GM21723 (cell line): ENCODE measurements around the gene RUSC1.
"Not testable (repeated sequence)": the region's sequence is repeated elsewhere in the genome, so short reads cannot be mapped to it uniquely, and the experiment has no call there.

Experiments
- ATAC-seq: cut with Tn5 transposase; IDR thresholded peaks from one replicate; pipeline ENCODE4 v1.9.1; 2021; ENCODE audit warnings: mild to moderate bottlenecking, moderate library complexity; ENCODE audit not compliant: unreplicated experiment

The RUSC1 gene

DNA sequence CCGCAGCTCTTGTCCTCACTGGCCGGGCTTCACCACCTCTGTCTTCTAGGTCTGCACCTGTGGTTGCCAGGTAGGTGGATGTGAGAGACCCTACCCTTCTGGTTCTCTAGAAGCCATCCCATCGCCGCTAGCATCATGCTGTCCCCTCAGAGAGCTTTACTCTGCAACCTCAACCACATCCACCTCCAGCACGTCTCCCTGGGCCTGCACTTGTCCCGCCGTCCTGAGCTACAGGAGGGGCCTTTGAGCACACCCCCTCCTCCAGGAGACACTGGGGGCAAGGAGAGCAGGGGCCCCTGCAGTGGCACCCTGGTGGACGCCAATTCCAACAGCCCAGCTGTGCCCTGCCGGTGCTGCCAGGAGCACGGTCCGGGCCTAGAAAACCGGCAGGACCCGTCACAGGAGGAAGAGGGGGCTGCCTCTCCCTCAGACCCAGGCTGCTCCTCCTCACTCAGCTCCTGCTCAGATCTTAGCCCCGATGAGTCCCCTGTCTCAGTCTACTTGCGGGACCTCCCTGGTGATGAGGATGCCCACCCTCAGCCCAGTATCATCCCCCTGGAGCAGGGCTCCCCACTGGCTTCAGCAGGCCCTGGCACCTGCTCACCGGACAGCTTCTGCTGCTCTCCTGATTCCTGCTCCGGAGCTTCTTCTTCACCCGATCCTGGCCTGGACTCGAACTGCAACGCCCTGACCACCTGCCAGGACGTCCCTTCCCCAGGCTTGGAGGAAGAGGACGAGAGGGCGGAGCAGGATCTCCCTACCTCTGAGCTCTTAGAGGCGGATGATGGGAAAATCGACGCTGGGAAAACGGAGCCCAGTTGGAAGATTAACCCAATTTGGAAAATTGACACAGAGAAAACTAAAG is 1.2 kb downstream of the RUSC1 start:
- no peak for ATAC-seq

DNA sequence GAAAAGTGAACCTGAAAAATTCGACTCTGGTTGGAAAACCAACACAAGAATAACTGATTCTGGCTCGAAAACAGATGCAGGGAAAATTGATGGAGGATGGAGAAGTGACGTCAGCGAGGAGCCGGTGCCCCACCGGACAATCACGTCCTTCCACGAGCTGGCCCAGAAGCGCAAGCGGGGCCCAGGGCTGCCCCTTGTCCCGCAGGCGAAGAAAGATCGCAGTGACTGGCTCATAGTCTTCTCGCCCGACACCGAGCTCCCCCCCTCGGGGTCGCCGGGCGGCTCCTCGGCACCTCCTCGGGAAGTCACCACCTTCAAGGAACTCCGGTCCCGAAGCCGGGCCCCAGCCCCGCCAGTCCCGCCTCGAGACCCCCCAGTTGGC is 1.9 kb downstream of the RUSC1 start:
- no peak for ATAC-seq

DNA sequence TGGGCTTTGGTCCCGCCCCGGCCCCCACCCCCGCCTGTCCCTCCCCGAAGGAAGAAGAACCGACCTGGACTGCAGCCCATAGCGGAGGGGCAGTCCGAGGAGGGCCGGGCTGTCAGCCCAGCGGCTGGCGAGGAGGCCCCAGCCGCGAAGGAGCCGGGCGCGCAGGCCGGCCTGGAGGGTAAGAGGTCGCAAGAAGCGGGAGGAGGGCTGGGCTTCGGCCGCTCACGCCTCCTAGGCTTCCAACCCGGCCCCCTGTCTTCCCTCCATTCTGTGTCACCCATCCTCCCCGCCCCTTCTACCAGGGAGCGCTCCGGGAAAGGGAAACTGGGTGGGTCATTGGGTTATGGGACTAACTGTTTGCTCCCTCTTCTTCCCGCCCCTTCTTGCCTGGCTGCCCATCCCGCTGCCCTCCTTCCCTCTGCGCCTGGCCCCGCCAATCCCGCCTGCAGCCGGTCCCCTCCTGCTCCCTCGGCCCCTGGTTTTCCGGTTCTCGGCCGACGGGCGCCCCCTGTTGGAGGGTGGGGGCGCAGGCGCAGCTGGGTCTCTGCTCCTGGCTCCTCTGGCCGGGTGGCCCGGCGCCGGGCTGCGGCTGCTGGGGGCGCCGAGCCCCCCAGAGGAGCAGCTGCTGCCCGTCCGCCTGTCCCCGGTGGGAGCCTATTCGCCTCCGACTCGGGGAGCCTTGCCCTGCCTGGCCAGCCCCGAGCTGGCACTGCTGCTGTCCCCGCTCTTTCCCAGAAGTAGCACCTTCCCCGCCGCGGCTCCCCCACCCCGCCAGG is 2.4 kb downstream of the RUSC1 start:
- ATAC-seq: peak; percentile 40

DNA sequence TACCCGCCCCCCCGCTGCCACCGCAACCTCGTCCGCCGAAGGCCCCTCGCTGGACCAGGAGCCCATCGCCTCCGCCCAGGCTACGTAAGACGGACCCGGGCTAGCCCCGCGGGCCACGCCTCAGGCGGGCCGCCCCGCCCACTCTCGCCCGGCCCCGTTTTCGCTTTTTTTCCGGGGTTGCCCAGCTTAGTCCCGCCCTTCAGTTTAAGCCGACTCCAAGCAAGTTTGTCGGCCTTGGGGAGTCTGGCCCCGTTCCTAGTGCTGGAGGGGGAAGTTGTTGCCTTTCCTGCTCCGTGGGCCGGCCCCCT is 3.0 kb downstream of the RUSC1 start:
- peak; percentile 44 for ATAC-seq

DNA sequence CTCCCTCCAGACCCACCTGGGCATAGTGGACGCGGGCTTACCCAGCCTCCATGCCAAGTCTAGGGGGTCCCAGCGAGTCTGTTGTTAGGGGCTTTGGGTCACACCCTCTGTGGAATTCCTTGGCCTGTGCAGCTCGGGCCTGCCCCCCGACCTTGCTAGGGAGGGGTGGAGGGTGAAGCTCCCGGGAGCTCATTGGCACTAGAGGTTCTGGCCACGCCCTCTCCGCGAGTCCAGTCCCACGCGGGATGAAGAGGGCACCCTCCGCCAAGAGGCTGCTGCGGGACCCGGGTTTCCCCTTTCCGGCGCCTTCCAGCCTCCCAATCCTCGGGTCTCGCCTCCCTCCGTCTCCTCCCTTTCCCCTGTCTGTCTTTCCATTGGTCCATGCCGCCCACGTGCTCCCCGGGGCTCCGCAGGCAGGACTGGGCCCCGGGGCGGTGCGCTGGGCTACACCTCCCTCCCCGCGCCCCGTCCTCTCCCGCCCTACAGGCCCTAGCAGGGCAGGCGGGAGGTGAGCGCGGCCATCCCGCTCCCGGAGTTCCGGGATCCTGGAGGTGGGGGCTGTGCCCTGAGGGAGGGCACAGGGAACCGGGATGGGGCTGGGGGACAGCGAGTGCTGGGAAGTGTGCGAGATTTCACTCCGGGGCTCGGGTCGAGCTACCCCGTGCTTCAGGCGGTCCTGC is 3.5 kb downstream of the RUSC1 start:
- ATAC-seq: peak; percentile 70

DNA sequence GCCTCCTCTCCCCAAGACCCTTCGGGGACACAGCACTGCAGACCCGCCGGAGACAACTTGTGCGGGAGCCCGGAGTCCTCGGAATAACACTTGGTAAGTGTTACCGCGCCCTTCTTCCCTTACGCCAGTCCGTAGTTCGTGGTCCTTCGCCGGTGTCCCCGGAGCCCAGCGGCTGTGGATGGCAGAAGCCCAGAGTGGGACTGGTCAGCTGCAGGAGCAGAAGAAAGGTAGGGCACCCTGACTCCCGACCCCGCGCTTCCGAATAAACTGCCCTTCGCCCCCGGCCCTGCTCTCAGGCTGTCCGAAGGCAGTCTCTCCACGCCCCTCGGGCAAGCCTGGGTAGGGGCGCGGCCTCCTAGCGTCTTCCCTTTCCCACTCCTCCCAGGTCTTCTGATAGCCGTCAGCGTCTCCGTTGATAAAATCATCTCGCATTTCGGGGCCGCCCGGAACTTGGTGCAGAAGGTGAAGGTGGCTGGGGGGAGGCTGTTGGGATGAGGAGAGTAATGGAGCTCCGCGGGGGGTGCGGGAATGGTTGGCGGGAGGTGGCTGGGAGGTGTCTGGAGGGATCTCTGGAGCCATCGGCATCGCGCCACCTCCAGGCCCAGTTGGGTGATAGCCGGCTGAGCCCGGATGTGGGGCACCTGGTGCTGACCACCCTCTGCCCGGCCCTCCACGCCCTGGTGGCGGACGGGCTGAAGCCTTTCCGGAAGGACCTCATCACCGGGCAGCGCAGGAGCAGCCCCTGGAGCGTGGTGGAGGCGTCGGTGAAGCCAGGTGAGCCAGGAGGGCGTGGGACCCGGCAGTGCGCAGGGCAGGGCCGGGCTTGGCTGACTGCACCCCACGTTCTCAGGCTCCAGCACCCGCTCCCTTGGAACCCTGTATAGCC is 4.3 kb downstream of the RUSC1 start:
- ATAC-seq: no peak

DNA sequence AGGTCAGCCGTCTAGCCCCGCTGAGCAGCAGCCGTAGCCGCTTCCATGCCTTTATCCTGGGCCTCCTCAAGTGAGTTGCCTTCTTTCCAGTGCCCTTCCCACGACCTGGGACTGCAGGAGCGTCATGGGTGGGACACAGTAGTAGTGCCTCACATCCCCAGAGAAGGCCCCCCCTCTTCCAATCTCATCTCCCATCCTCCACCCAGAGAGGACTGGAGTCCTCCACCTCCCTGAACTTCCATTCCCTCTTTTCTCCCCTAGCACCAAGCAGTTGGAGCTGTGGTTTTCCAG is 4.9 kb downstream of the RUSC1 start:
- no peak for ATAC-seq

DNA sequence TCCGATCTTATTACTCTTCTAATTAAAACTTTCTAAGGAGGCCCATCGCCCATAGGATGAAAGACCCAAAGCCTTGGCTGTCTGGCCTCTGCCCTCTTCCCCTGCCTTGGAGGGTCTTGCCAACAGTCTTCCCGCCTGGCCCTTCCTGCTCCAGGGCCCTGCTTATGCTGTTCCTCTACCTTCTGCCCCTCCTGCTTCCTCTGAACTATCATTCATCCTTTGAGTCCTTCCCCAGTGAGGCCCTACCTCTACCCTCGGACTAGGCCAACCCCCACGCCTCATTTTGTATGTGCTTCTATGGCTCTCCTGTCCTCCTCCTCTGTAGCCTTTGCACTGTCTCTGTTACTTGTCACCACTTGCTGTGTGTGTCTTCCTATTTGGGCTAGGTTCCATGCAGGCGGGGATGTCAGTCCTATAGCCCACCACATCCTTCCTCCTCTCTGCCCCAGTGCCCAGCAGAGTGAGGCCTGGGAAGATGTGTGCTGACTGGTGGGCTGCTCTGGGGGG is 5.4 kb downstream of the RUSC1 start:
- no peak for ATAC-seq

DNA sequence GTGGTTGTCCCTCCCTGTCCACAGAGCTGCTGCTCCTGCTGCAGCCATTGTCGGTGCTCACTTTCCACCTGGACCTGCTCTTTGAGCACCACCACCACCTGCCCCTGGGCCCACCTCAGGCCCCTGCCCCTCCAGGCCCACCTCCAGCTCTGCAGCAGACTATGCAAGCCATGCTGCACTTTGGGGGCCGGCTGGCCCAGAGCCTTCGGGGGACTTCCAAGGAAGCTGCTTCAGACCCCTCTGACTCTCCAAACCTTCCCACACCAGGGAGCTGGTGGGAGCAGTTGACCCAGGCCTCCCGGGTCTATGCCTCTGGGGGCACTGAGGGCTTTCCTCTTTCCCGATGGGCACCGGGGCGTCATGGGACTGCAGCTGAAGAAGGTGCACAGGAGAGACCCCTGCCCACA is 5.9 kb downstream of the RUSC1 start:
- no peak for ATAC-seq

DNA sequence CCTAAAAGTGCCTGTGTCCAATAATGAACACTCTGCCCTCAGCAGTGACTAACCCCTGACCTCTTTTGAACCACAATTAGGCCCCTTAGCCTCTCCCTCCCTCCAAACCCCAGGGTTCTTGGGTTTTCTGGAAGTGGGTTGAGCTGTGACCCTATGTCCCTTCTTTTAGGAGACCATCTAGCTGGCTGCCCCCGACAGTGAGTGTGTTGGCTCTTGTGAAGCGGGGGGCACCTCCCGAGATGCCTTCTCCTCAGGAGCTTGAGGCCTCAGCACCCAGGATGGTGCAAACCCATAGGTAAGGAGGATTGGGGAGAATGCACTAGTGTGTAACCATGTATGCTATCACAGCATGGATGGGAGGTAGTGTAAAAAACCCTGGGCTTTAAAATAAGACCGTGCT is 7.3 kb downstream of the RUSC1 start:
- ATAC-seq: no peak

DNA sequence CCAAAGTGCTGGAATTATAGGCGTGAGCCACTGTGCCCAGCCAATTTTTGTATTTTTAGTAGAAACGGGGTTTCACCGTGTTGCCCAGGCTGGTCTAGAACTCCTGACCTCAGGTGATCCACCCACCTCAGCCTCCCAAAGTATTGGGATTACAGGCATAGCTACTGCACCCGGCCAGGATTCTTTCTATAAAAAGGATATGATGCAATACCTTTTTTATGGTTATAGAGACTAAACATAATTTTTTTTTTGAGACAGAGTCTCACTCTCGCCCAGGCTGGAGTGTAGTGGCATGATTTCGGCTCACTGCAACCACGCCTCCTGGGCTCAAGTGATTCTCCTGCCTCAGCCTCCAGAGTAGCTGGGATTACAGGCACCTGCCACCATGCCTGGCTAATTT is 8.2 kb downstream of the RUSC1 start:
- ATAC-seq: not testable (repeated sequence)

DNA sequence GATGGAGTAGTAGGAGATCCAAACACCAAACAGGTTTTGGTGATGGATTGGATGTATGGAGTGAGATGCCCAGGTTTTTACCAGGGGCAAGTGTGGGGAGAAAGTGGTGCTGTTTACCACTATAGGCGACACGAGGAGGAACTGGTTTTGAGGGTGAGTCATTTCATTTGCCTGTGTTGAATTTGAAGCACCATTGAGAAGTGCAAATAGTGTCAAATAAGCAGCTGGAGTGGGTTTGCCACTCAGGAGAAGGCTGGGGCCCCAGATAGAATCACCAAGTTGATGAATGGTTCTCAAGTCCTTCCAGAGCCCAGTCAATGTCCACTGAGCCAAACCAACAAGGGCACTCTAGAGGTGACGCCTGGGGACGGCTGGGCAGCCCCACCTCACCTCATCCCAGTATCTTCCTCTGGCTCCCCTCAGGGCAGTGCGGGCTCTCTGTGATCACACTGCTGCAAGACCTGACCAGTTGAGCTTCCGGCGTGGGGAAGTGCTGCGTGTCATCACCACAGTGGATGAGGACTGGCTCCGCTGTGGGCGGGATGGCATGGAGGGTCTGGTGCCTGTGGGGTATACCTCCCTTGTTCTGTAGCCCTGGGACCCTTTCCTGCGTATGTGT is 9.4 kb downstream of the RUSC1 start:
- ATAC-seq: no peak

DNA sequence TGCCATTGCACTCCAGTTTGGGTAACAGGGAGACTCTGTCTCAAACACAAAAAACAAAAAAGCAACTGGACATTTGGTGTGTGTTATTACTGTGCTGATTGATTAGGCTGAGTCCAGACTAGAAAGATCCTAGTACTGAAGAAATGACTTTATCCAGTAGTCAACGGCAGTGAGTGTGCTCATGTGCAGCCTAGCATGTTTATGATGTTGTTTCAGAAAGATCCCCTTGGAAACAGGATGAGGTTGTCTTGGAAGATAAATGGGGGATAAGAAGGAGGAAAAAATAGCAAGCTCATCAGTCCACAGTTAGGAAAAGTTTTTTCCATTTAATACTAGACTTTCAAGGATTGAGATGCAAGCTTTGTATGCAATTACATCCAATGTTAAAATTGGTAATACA is 14.3 kb downstream of the RUSC1 start:
- ATAC-seq: no peak

DNA sequence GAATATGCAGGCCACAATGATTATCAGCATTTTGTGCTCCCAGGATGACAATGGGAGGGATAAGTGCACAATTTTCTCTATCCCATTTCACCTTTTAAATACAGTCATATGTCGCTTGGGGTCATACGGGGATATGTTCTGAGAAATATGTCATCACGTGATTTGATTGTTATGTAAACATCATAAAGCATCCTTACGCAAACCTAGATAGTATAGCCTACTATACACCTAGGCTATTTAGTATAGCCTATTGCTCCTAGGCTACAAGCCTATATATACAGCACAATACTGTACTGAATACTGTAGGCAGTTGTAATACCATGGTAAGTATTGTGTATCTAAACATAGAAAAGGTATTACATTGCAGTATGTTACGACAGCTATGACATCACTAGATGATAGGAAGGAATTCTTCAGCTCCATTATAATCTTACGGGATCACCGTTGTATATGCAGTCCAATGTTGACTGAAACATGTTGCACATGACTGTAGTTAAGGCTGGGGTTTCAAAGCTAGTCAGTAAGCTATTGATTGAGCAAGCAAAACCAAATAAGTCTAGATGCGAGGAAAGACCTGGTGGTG is 18.9 kb downstream of the RUSC1 start:
- ATAC-seq: no peak

DNA sequence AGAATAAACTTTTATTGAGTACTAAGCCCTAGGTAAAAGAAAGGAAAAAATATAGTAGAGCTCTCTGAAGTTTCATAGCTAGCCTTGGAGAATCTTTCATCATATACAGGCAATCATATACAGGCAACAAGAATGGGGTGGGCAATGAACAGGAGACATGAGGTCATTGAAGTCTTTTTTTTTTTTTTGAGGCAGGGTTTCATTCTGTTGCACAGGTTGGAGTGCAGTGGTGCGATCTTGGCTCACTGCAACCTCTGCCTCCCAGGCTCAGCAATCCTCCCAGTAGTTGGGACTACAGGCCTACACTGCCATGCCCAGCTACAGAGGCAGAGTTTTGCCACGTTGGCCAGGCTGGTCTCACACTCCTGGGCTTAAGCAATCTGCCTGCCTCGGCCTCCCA is 22.1 kb downstream of the RUSC1 start:
- no peak for ATAC-seq

DNA sequence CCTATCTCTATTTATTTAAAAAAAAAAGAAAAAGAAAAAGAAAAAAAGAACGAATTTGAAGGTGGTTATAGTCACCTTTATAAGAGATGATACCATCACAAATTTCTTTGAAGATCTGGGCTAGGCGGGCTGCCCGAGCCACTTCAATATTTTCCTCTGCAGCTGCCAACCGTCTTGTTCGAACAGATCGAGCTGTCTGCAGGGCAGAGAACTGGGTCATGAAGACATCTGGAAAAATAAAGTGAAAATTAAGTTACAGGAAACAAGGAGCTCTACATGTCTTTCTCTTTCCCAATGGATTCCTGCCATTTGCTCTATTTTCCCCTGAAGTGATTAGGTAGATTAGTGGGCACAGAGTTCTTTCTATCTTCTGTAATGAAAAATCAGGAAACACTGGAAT is 31.9 kb downstream of the RUSC1 start:
- ATAC-seq: no peak

DNA sequence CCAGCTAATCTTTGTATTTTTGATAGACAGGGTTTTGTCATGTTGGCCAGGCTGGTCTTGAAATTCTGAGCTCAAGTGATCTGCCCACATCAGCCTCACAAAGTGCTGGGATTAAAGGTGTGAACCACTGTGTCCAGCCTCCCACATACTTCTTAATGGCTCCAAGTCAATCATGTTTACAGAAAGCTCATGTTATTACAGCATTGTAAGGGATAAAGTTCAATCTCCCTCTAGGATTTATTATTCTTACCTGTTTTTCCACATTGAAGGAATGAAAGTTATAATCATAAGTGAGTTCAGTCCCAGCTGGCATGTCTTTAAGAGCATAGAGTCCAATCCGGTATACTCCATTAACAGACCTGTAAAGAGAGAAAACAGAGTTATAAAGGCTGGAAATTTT is 39.4 kb downstream of the RUSC1 start:
- ATAC-seq: no peak

DNA sequence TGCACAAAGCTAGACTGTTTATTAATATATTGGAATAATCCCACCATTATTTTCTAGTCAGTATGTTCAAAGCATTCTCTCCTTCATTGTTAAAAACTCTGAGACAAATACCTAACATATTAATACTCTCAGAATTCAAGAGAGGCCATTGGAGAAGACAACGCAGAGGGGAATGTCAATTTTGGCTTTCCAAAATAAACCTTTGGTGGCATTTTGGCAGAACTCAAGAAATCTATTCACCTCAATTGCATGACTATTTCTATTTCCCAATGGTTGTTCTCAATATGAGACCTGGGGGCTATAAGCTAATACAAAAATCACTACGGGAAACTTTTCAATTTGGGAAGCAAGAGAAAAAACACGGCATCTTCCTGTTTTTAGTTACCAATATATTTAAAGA is 58.5 kb downstream of the RUSC1 start:
- no peak for ATAC-seq

DNA sequence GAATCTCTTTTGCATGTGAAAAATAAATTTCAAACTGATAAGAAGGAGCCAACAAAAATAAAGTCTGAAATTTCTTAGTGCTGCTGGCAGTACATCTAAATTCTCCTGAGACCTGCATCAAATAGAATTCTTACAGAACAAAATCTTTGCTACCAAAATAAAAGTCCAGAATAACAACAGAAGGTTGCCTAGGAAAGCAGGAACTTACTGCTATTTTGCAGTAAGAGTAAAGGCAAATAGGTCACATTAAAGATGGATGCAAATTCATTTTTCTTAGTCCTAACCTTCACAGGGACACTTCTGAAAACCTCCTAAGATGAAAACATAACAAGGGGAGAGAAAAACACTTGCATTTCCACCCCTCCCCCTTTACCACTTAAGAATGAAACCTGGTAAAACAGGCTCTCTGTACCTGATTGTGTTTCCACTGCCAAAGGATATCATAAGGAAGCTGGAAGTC is 59.0 kb downstream of the RUSC1 start:
- ATAC-seq: no peak
